Common myeloid progenitor, CD34-positive (primary cell): ENCODE data around the gene ZSCAN12.
A peak's percentile ranks its signal among the peaks of the same experiment; 100 is the strongest.

Experiments used
- CTCF ChIA-PET: fragments of 350-600 bp; sonication (Branson Sonifier 250); formaldehyde crosslinking; loops from one replicate; lab custom pipeline; 2021; ENCODE audit warnings: antibody characterized with exemption; lab: Charles Lee
- POLR2A ChIA-PET: fragments of 350-600 bp; sonication (Branson Sonifier 250); formaldehyde crosslinking; loops from one replicate; lab custom pipeline; 2021; ENCODE audit warnings: antibody characterized with exemption; lab: Charles Lee
- DNase-seq, 3 donors: peaks; one replicate each; pipeline versions ENCODE4 v3.0.0 to v3.0.0-alpha.2; 2013
- H3K27ac ChIP-seq, 2 experiments: 1 replicate in 1 of 2; 2 replicates in 1 of 2; pipeline ENCODE4 v1.7.0; 2013; ENCODE audit warnings: inconsistent platforms in 2 of 2, low read length in 2 of 2, mild to moderate bottlenecking in 2 of 2, low read depth in 1 of 2, moderate library complexity in 1 of 2; ENCODE audit not compliant: severe bottlenecking in 2 of 2, insufficient read depth in 1 of 2, poor library complexity in 1 of 2
- H3K27me3 ChIP-seq, 5 experiments: replicated peaks in 2 of 5; 1 replicate in 3 of 5; 2 replicates in 2 of 5; pipeline versions ENCODE4 v1.6.1 to v1.7.0; 2013; ENCODE audit warnings: low read length in 4 of 5, mild to moderate bottlenecking in 2 of 5, moderate library complexity in 2 of 5, inconsistent platforms in 1 of 5; ENCODE audit not compliant: insufficient read depth in 5 of 5, control insufficient read depth in 4 of 5
- H3K36me3 ChIP-seq, 4 experiments: 1 replicate in 2 of 4; 2 replicates in 2 of 4; pipeline versions ENCODE4 v1.6.1 to v1.7.0; 2013; ENCODE audit warnings: low read length in 3 of 4, control low read depth in 1 of 4, mild to moderate bottlenecking in 1 of 4; ENCODE audit not compliant: control insufficient read depth in 4 of 4, insufficient read depth in 4 of 4
- H3K4me1 ChIP-seq, 4 experiments: 1 replicate in 3 of 4; 2 replicates in 1 of 4; pipeline versions ENCODE4 v1.6.1 to v1.7.1; 2013; ENCODE audit warnings: low read length in 3 of 4, mild to moderate bottlenecking in 3 of 4, control low read depth in 1 of 4, inconsistent platforms in 1 of 4, moderate library complexity in 1 of 4; ENCODE audit not compliant: control insufficient read depth in 4 of 4, insufficient read depth in 4 of 4; ENCODE audit errors: control extremely low read depth in 1 of 4
- H3K4me3 ChIP-seq, 7 experiments: 1 replicate in 4 of 7; 2 replicates in 3 of 7; pipeline versions ENCODE4 v1.5.1 to v1.7.0; 2013; ENCODE audit warnings: mild to moderate bottlenecking in 7 of 7, low read length in 6 of 7, moderate library complexity in 6 of 7, inconsistent platforms in 2 of 7, low read depth in 2 of 7, control low read depth in 1 of 7; ENCODE audit not compliant: insufficient read depth in 4 of 7, control insufficient read depth in 1 of 7; ENCODE audit errors: extremely low read depth in 1 of 7
- H3K9me3 ChIP-seq, 5 experiments: 1 replicate in 4 of 5; 2 replicates in 1 of 5; pipeline versions ENCODE4 v1.6.1 to v1.7.1; 2013; ENCODE audit warnings: low read length in 4 of 5, mild to moderate bottlenecking in 2 of 5, inconsistent platforms in 1 of 5, low read depth in 1 of 5, moderate library complexity in 1 of 5; ENCODE audit not compliant: control insufficient read depth in 4 of 5, insufficient read depth in 2 of 5; ENCODE audit errors: control extremely low read depth in 1 of 5
- WGBS: methylation state at CpG from one replicate; pipeline ENCODE4 v1.1.5; 2013; ENCODE audit not compliant: insufficient coverage; 5-methylcytosine and 5-hydroxymethylcytosine counted together

ZSCAN12 gene

DNA sequence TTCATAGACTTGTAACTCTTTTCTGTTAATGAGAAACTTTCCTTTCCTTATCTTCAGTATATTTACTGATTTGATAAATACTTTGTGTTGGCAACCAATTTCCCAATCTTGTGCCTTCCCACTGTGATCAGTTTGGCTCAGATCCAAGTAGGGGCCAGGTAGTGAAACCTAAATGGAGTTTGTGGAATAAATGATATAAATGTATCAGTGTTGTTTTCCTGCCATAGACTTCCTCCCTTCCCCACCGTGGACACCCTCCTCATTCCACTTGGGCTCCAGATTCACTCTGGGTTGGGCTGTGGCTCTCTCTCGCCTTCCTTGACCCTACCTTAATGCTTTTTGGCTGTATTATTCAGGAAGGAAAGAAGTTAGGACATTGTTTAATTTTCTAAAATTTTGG, 48.5 kb downstream of the ZSCAN12 start:
- Histone ChIP-seq H3K36me3 (peaks cover 0 to 10% (median 1%) of the 10 kb centered on the region in 4 experiments), H3K27ac (peak overlapping the region in 1 of 2 experiments; percentile 88), H3K27me3 (no peaks in the 10 kb centered on the region), H3K4me3 (peak overlapping the region in 5 of 7 experiments; percentile 87 to 97 (median 92)), H3K9me3 (no peaks in the 10 kb centered on the region), H3K4me1 (peaks cover 13 to 43% (median 29%) of the 10 kb centered on the region in 4 experiments)
- no peak for DNase-seq
- WGBS: no CpG with 5 or more reads among the region's 2 CpGs
- POLR2A ChIA-PET: no interaction called here
- CTCF ChIA-PET: interaction anchor here (1.6 kb wide), 2 partner anchors 13 to 70 kb away, joined by 4 read pairs; partner anchors contain the start of gene PGBD1

DNA sequence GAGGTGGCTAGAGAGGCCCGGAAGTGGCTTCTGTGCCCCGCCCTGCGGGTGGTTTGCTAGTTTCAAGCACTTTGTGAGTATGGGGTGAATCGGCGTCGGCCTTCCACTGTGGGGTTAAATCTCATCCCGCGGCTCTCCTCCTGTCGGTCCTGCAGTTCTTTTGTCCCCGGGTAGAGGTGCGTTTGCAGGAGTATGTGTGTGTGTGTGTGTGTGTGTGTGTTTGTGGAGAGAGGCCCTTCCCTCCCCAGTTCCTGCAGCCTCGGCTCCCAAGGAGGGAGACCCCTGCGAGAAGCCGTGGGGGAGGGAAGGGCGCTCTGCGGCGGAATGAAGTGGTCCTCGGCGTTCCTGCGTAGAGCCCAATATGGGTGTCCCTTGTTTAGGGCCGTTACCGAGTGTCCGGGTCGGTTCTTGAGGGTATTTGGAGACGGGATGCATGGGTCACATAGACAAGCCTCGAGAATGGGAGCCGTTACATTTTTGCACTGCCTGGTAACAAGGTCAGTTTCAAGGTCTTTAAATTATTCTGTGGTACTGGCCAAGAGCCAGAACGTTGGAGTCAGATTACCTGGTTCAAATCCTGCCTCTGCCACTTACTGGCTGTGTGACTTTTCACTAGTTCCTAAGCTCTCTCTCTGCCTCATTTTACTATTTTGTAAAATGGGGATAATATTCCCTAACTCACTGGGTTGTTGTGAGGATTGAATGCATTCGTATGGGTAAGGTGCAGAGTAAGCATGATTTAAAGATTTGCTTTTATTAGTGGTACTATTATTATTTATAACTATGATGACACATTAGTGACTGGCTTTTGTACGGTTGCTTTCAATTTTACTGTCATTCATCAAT, 49.4 kb downstream of the ZSCAN12 start, which contains the start of gene ZKSCAN3:
ZKSCAN3 (plus strand) TSS at position 56 of the 846 bp plus-strand sequence. CDS start 9,640 bp downstream, outside the sequence.
- no peaks in the 10 kb centered on the region for H3K27me3 ChIP-seq
- H3K4me3 ChIP-seq: peak within 1 kb of the TSS; percentile 79 to 97 (median 91)
- H3K9me3 ChIP-seq: no peaks in the 10 kb centered on the region
- H3K36me3 ChIP-seq: peaks cover 0 to 10% (median 1%) of the 10 kb centered on the region in 4 experiments
- ChIA-PET POLR2A (interaction anchor here (0.6 to 1.0 kb wide), 3 partner anchors 14 to 209 kb away, joined by 4 to 9 read pairs (median 5); partner anchors contain the start of gene ZSCAN31), CTCF (interaction anchor here (1.6 kb wide), 2 partner anchors 12 to 69 kb away, joined by 4 read pairs; partner anchors contain the start of gene PGBD1)
- peak; percentile 88 to 95 (median 92) for DNase-seq
- WGBS: 0% methylated on average over 23 of the region's 30 CpGs
- H3K4me1 ChIP-seq: peaks cover 10 to 36% (median 21%) of the 10 kb centered on the region in 4 experiments
- H3K27ac ChIP-seq: peak within 1 kb of the TSS; percentile 70 to 88

DNA sequence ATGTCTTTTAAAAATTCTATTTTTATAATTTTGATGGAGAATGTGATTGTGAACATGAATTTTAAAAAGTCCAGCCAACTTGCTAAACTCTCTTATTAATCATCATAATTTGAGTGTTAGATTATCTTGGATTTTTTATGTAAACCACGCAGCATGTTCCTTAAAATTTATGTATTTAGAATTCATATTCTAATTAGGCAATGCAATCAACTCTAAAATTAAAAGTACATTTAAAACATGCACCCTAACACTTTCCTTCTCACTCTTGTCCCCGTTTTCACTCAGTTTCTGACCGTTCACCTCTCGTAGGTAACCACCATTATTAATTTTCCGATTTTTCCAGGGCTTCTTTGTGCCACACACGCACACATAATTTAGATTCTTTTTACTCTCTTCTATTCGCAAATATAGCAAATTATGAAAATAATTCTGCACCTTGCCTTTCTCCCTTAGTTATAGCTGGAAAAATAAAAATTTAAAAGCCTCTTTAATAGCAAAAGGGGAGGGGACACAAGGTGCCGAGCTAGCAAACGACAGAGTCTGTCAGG, 50.1 kb downstream of the ZSCAN12 start:
- Histone ChIP-seq H3K4me3 (peak overlapping the region; percentile 79 to 97 (median 91)), H3K27me3 (no peaks in the 10 kb centered on the region), H3K27ac (peak overlapping the region; percentile 70 to 88), H3K9me3 (no peaks in the 10 kb centered on the region), H3K4me1 (peaks cover 10 to 29% (median 17%) of the 10 kb centered on the region in 4 experiments), H3K36me3 (peaks cover 0 to 10% (median 1%) of the 10 kb centered on the region in 4 experiments)
- ChIA-PET CTCF (interaction anchor here (1.6 kb wide), 1 partner anchor 68 kb away, joined by 4 read pairs; the partner anchor contains the start of gene PGBD1), POLR2A (interaction anchor here (0.6 to 1.0 kb wide), 3 partner anchors 13 to 208 kb away, joined by 4 to 9 read pairs (median 5); partner anchors contain the start of gene ZSCAN31)
- 0% methylated on average over 5 of the region's 9 CpGs for WGBS
- DNase-seq: no peak

DNA sequence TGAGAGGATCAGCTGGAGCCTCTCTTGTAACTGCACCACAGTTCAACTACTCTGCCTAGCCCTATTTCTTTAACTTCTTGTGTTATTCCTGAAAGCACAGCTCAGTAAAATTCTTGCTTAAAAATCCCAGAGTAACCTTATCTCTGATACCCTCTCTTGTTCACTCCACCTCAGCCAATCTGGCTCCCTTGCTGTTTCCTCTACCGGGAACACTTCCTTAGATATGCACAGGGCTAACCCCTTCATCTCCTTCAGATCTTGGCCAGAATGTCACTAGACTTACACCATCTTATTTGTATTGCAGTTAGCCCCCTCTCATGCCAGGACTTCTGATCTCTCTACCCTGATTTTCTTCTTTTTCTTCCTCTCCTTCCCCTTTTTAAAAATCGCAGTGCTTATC, 52.4 kb downstream of the ZSCAN12 start:
- no peaks in the 10 kb centered on the region for H3K27me3 ChIP-seq
- no peaks in the 10 kb centered on the region for H3K9me3 ChIP-seq
- peaks cover 10 to 25% (median 17%) of the 10 kb centered on the region in 4 experiments for H3K4me1 ChIP-seq
- no peak overlapping the region for H3K27ac ChIP-seq
- no peak overlapping the region for H3K4me3 ChIP-seq
- 8% methylated on average over 1 of the region's 2 CpGs for WGBS
- POLR2A ChIA-PET: interaction anchor here (3.8 kb wide), 1 partner anchor 11 kb away, joined by 20 read pairs; the partner anchor contains the start of gene ZSCAN31
- no peaks in the 10 kb centered on the region for H3K36me3 ChIP-seq
- CTCF ChIA-PET: interaction anchor here (0.5 to 1.5 kb wide), 5 partner anchors 9 to 64 kb away, joined by 3 to 4 read pairs (median 3); no protein-coding TSS in a partner anchor
- DNase-seq: no peak

DNA sequence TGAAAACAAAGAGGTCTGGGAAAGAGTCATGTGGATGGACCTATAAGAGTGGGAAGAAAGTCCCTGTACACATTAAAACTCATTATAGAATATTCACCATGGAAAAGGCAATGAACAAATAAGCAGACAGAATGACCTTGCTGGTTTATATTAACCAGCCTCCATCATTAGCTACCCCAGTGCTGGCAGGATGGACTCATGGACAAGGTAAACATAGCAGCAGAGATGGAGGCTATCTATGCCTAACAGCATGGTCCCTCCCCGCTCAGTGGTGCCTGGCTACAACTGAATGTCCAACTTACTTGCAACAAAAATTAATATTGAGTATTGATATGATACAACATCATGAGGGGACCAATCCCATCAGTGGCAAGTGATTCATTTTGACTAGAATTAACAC, 54.3 kb downstream of the ZSCAN12 start:
- Histone ChIP-seq H3K4me1 (peaks cover 0 to 10% (median 6%) of the 10 kb centered on the region in 4 experiments), H3K4me3 (no peak overlapping the region), H3K36me3 (no peaks in the 10 kb centered on the region), H3K27me3 (no peaks in the 10 kb centered on the region), H3K27ac (no peak overlapping the region), H3K9me3 (peaks cover 0 to 9% (median 0%) of the 10 kb centered on the region in 5 experiments)
- ChIA-PET POLR2A (interaction anchor here (3.8 kb wide), 1 partner anchor 9 kb away, joined by 20 read pairs; the partner anchor contains the start of gene ZSCAN31), CTCF (interaction anchor here (1.9 kb wide), 2 partner anchors 10 to 11 kb away, joined by 4 to 7 read pairs; no protein-coding TSS in a partner anchor)
- no peak for DNase-seq
- WGBS: no CpG with 5 or more reads among the region's 1 CpG

DNA sequence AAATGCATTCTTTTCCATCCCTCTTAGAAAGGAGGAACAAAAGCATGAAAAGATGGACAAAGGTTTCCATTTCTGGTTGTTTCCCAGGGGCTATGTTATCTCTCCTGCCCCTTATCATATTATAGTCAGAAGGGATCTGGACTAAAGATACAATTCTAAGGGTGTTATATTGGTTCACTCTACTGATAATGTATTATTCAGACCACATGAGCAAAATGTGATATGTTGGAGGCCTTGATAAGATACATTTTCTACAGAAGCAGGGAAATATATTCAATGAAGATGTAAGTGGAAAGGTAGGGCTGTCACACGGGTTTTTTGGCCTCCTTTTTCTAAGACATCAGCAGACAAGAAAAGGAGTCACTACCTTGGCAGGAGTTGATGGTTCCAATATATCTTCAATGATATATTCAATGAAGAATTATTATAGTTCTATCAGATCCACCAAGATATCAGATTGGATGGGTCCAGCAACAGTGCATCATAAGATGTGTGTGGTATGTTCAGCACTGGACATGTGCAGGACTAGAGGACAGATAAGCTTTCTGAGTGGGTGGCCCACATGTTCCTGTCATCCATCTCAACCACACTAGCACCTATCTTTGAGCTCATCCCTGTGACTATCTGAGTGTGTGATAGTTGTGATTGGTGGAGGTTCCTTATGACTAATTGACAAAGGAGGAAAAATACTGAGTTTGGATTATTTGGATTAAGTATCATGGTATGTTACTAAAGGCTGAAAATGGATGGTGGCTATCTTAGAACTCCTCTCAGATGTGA, 55.5 kb downstream of the ZSCAN12 start:
- no CpG with 5 or more reads among the region's 1 CpG for WGBS
- ChIA-PET POLR2A (no interaction called here), CTCF (interaction anchor here (1.9 kb wide), 1 partner anchor 12 kb away, joined by 4 read pairs; no protein-coding TSS in a partner anchor)
- Histone ChIP-seq H3K36me3 (no peaks in the 10 kb centered on the region), H3K27ac (no peak overlapping the region), H3K27me3 (no peaks in the 10 kb centered on the region), H3K4me1 (peaks cover 0 to 5% (median 4%) of the 10 kb centered on the region in 4 experiments), H3K4me3 (no peak overlapping the region), H3K9me3 (peaks cover 0 to 13% (median 1%) of the 10 kb centered on the region in 5 experiments)
- no peak for DNase-seq
